GM23338 (cell line): ENCODE results near the gene GNB1L. TPM values are rescaled to one million over a fixed set of nuclear protein-coding genes. Genes with fewer than 3 reads are reported as not detected.

ENCODE experiments used
- ATAC-seq: fragments of 200-7000 bp; cut with Tn5 transposase; 3 replicates; pipeline ENCODE4 v1.9.1; 2020
- DNase-seq: peaks from one replicate; pipeline ENCODE4 v3.0.0-alpha.2; 2015; ENCODE audit warnings: low spot score
- H2AFZ ChIP-seq: fragments of 200-600 bp; sonication (generic); 2 replicates; pipeline ENCODE4 v1.8.0; 2016; ENCODE audit warnings: antibody characterized with exemption, mild to moderate bottlenecking, moderate library complexity
- H3F3A ChIP-seq: fragments of 200-600 bp; sonication (generic); replicated peaks from 2 replicates; pipeline ENCODE4 v1.8.0; 2017; ENCODE audit warnings: antibody characterized with exemption, mixed run types, low read depth
- H3K27ac ChIP-seq: fragments of 200-600 bp; sonication (generic); 2 replicates; pipeline ENCODE4 v1.6.1; 2016; ENCODE audit warnings: low read depth
- H3K27me3 ChIP-seq: fragments of 200-600 bp; sonication (generic); 2 replicates; pipeline ENCODE4 v1.8.0; 2016; ENCODE audit warnings: mild to moderate bottlenecking, mixed run types, moderate library complexity; ENCODE audit not compliant: insufficient read depth
- H3K36me3 ChIP-seq: fragments of 200-600 bp; sonication (generic); 2 replicates; pipeline ENCODE4 v1.8.0; 2016; ENCODE audit warnings: mild to moderate bottlenecking; ENCODE audit not compliant: insufficient read depth
- H3K4me1 ChIP-seq: fragments of 200-600 bp; sonication (generic); 2 replicates; pipeline ENCODE4 v1.8.0; 2016; ENCODE audit warnings: mild to moderate bottlenecking, moderate library complexity; ENCODE audit not compliant: insufficient read depth
- H3K4me2 ChIP-seq: fragments of 200-600 bp; sonication (generic); 2 replicates; pipeline ENCODE4 v1.7.1; 2017; ENCODE audit warnings: mixed run types
- H3K4me3 ChIP-seq: fragments of 200-600 bp; sonication (generic); 2 replicates; pipeline ENCODE4 v1.6.1; 2016; ENCODE audit warnings: mixed run types
- H3K79me2 ChIP-seq: fragments of 200-600 bp; sonication (generic); replicated peaks from 2 replicates; pipeline ENCODE4 v1.8.0; 2017; ENCODE audit warnings: mild to moderate bottlenecking; ENCODE audit not compliant: insufficient read depth
- H3K9me2 ChIP-seq: fragments of 200-600 bp; sonication (generic); 2 replicates; pipeline ENCODE4 v1.8.0; 2017; ENCODE audit not compliant: insufficient read depth
- H4K20me1 ChIP-seq: fragments of 200-600 bp; sonication (generic); replicated peaks from 2 replicates; pipeline ENCODE4 v1.8.0; 2017; ENCODE audit warnings: mild to moderate bottlenecking; ENCODE audit not compliant: insufficient read depth
- H3K27ac Mint-ChIP-seq: 2 replicates; pipeline ENCODE4 v1.8.0; 2020; ENCODE audit warnings: inconsistent platforms, mild to moderate bottlenecking, moderate library complexity, mixed read lengths
- H3K27me3 Mint-ChIP-seq: 3 replicates; pipeline ENCODE4 v1.8.0; 2022; ENCODE audit warnings: low read depth, mild to moderate bottlenecking, moderate library complexity, mixed read lengths, inconsistent platforms; ENCODE audit not compliant: insufficient read depth, poor library complexity
- H3K36me3 Mint-ChIP-seq: 3 replicates; pipeline ENCODE4 v1.8.0; 2021; ENCODE audit warnings: low read depth, mild to moderate bottlenecking, inconsistent platforms, moderate library complexity, mixed read lengths
- H3K4me1 Mint-ChIP-seq: 3 replicates; pipeline ENCODE4 v1.8.0; 2020; ENCODE audit warnings: mild to moderate bottlenecking, inconsistent platforms, mixed read lengths
- H3K4me3 Mint-ChIP-seq: 3 replicates; pipeline ENCODE4 v1.8.0; 2021; ENCODE audit warnings: moderate library complexity, mild to moderate bottlenecking, inconsistent platforms, mixed read lengths
- H3K9me3 Mint-ChIP-seq: 3 replicates; pipeline ENCODE4 v1.8.0; 2020; ENCODE audit warnings: moderate library complexity, mild to moderate bottlenecking, inconsistent platforms, mixed read lengths
- CREB1 ChIP-seq: fragments of 250-450 bp; sonication (Bioruptor Pico); IDR thresholded peaks from 2 replicates; pipeline ENCODE4 v1.5.0; 2020; ENCODE audit warnings: low read depth, mild to moderate bottlenecking, moderate library complexity
- EZH2 ChIP-seq: fragments of 200-600 bp; sonication (generic); IDR thresholded peaks from one replicate; pipeline ENCODE4 v1.8.0; 2017; ENCODE audit warnings: antibody characterized with exemption, mild to moderate bottlenecking, low read depth; ENCODE audit not compliant: unreplicated experiment
- EZH2phosphoT487 ChIP-seq: fragments of 200-600 bp; sonication (generic); IDR thresholded peaks from one replicate; pipeline ENCODE4 v1.8.1; 2018; ENCODE audit warnings: antibody characterized with exemption; ENCODE audit not compliant: unreplicated experiment
- JUNB ChIP-seq: IDR thresholded peaks from one replicate; pipeline ENCODE4 v1.6.1; 2016; ENCODE audit warnings: antibody characterized with exemption; ENCODE audit not compliant: unreplicated experiment
- NANOG ChIP-seq: IDR thresholded peaks from 2 replicates; pipeline ENCODE4 v1.6.1; 2016; ENCODE audit warnings: antibody characterized with exemption, borderline replicate concordance
- POLR2AphosphoS5 ChIP-seq: IDR thresholded peaks from 2 replicates; pipeline ENCODE4 v1.6.1; 2016; ENCODE audit warnings: antibody characterized with exemption, low read depth
- STAT1 ChIP-seq: IDR thresholded peaks from one replicate; pipeline ENCODE4 v1.6.1; 2016; ENCODE audit warnings: antibody characterized with exemption; ENCODE audit not compliant: unreplicated experiment
- ZNF114 ChIP-seq: fragments of 250-450 bp; sonication (Bioruptor Pico); IDR thresholded peaks from 2 replicates; pipeline ENCODE4 v1.5.0; 2020; ENCODE audit warnings: mild to moderate bottlenecking, moderate library complexity
- ZNF331 ChIP-seq: fragments of 250-450 bp; sonication (Bioruptor Pico); IDR thresholded peaks from 2 replicates; pipeline ENCODE4 v1.5.0; 2020; ENCODE audit warnings: low read depth, mild to moderate bottlenecking, moderate library complexity
- ZNF462 ChIP-seq: fragments of 250-450 bp; sonication (Bioruptor Pico); IDR thresholded peaks from 2 replicates; pipeline ENCODE4 v1.5.0; 2020; ENCODE audit warnings: mild to moderate bottlenecking, moderate library complexity
- polyA plus RNA-seq: library from polyadenylated mRNA; unstranded; fragments of >200 nt; fragmentation: Nextera tagmentation; extraction: Ambion mirVana; gene quantifications from 2 replicates; pipeline ENCODE4 v1.2.1, GENCODE V29; 2016
- total RNA-seq: library from RNA; depleted of rRNA; stranded (reverse); fragments of >200 nt; shearing (Covaris generic); gene quantifications from 2 replicates; pipeline ENCODE4 v1.2.3, GENCODE V29; 2014
- TF ChIP-seq, protein P1 (sequence below): IDR thresholded peaks from one replicate; pipeline ENCODE4 v1.6.1; 2018; ENCODE audit warnings: antibody characterized with exemption; ENCODE audit not compliant: unreplicated experiment
- TF ChIP-seq, protein P2 (sequence below): IDR thresholded peaks from 2 replicates; pipeline ENCODE4 v1.6.1; 2016; ENCODE audit warnings: antibody characterized with exemption
- TF ChIP-seq, protein P3 (sequence below), 2 experiments: fragments of 200-600 bp in 1 of 2; sonication (generic) in 1 of 2; conservative IDR thresholded peaks; 2 replicates each; pipeline versions ENCODE4 v1.5.1 to v1.6.1; 2016 to 2017; ENCODE audit warnings: antibody characterized with exemption in 2 of 2, low read depth in 2 of 2, mild to moderate bottlenecking in 2 of 2, moderate library complexity in 1 of 2

The GNB1L gene
- total and polyA plus RNA-seq, 2 experiments from 2014 or later = 15.2 to 27.8 TPM

GRCh38 chr22:19798003-19798665, 56.5 kb downstream of the GNB1L start:
- no peak overlapping the region for H3K4me2 ChIP-seq

More at GRCh38 chr22:19798003-19798665, 56.5 kb downstream of the GNB1L start:
- Mint-ChIP-seq H3K27ac (no peak overlapping the region), H3K27me3 (peaks cover 13% of the 10 kb centered on the region), H3K4me3 (no peak overlapping the region), H3K36me3 (peaks cover 3% of the 10 kb centered on the region; the same call in 2 of the 3 replicates), H3K9me3 (no peaks in the 10 kb centered on the region; the same call in 2 of the 3 replicates), H3K4me1 (peaks cover 8% of the 10 kb centered on the region)
- no peak overlapping the region for H2AFZ ChIP-seq
- ATAC-seq = no peak
- TF ChIP-seq ZNF331 (no peak), STAT1 (no peak), EZH2 (no peak), NANOG (no peak), POLR2AphosphoS5 (no peak), ZNF114 (CRISPR knock-in tag) (no peak), ZNF462 (CRISPR knock-in tag) (no peak), CREB1 (CRISPR knock-in tag) (no peak), EZH2phosphoT487 (no peak), JUNB (no peak)
- TF ChIP-seq, protein P1, sequence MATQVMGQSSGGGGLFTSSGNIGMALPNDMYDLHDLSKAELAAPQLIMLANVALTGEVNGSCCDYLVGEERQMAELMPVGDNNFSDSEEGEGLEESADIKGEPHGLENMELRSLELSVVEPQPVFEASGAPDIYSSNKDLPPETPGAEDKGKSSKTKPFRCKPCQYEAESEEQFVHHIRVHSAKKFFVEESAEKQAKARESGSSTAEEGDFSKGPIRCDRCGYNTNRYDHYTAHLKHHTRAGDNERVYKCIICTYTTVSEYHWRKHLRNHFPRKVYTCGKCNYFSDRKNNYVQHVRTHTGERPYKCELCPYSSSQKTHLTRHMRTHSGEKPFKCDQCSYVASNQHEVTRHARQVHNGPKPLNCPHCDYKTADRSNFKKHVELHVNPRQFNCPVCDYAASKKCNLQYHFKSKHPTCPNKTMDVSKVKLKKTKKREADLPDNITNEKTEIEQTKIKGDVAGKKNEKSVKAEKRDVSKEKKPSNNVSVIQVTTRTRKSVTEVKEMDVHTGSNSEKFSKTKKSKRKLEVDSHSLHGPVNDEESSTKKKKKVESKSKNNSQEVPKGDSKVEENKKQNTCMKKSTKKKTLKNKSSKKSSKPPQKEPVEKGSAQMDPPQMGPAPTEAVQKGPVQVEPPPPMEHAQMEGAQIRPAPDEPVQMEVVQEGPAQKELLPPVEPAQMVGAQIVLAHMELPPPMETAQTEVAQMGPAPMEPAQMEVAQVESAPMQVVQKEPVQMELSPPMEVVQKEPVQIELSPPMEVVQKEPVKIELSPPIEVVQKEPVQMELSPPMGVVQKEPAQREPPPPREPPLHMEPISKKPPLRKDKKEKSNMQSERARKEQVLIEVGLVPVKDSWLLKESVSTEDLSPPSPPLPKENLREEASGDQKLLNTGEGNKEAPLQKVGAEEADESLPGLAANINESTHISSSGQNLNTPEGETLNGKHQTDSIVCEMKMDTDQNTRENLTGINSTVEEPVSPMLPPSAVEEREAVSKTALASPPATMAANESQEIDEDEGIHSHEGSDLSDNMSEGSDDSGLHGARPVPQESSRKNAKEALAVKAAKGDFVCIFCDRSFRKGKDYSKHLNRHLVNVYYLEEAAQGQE = no peak
- TF ChIP-seq, protein P2, sequence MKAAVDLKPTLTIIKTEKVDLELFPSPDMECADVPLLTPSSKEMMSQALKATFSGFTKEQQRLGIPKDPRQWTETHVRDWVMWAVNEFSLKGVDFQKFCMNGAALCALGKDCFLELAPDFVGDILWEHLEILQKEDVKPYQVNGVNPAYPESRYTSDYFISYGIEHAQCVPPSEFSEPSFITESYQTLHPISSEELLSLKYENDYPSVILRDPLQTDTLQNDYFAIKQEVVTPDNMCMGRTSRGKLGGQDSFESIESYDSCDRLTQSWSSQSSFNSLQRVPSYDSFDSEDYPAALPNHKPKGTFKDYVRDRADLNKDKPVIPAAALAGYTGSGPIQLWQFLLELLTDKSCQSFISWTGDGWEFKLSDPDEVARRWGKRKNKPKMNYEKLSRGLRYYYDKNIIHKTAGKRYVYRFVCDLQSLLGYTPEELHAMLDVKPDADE = no peak
- TF ChIP-seq, protein P3, sequence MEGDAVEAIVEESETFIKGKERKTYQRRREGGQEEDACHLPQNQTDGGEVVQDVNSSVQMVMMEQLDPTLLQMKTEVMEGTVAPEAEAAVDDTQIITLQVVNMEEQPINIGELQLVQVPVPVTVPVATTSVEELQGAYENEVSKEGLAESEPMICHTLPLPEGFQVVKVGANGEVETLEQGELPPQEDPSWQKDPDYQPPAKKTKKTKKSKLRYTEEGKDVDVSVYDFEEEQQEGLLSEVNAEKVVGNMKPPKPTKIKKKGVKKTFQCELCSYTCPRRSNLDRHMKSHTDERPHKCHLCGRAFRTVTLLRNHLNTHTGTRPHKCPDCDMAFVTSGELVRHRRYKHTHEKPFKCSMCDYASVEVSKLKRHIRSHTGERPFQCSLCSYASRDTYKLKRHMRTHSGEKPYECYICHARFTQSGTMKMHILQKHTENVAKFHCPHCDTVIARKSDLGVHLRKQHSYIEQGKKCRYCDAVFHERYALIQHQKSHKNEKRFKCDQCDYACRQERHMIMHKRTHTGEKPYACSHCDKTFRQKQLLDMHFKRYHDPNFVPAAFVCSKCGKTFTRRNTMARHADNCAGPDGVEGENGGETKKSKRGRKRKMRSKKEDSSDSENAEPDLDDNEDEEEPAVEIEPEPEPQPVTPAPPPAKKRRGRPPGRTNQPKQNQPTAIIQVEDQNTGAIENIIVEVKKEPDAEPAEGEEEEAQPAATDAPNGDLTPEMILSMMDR (conservative IDR thresholded peaks at IDR 0.05; ENCODE audit: low read depth in 2 of 2) = no peak
- no peaks in the 10 kb centered on the region for H3K4me1 ChIP-seq
- H3K9me2 ChIP-seq = no peaks in the 10 kb centered on the region
- H3K36me3 ChIP-seq = no peaks in the 10 kb centered on the region
- no peaks in the 10 kb centered on the region for H3F3A ChIP-seq
- H3K27ac ChIP-seq = no peak overlapping the region
- H4K20me1 ChIP-seq = no peaks in the 10 kb centered on the region; the same call in 1 of the 2 replicates
- H3K79me2 ChIP-seq = no peaks in the 10 kb centered on the region
- H3K4me3 ChIP-seq = no peak overlapping the region
- H3K27me3 ChIP-seq = no peaks in the 10 kb centered on the region
- DNase-seq = no peak
